ENCODE data around the gene ZNF507.

The ZNF507 gene

GRCh38 chr19:32322541-32322940 lies 22.9 kb upstream of the ZNF507 start:
- TF ChIP-seq, protein P1, sequence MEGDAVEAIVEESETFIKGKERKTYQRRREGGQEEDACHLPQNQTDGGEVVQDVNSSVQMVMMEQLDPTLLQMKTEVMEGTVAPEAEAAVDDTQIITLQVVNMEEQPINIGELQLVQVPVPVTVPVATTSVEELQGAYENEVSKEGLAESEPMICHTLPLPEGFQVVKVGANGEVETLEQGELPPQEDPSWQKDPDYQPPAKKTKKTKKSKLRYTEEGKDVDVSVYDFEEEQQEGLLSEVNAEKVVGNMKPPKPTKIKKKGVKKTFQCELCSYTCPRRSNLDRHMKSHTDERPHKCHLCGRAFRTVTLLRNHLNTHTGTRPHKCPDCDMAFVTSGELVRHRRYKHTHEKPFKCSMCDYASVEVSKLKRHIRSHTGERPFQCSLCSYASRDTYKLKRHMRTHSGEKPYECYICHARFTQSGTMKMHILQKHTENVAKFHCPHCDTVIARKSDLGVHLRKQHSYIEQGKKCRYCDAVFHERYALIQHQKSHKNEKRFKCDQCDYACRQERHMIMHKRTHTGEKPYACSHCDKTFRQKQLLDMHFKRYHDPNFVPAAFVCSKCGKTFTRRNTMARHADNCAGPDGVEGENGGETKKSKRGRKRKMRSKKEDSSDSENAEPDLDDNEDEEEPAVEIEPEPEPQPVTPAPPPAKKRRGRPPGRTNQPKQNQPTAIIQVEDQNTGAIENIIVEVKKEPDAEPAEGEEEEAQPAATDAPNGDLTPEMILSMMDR (IDR thresholded peaks at IDR 0.05; ENCODE audit: low read depth, low read length, missing control alignments): no peak
- H3K4me3 ChIP-seq (ENCODE audit: low read depth, low read length): no peak overlapping the region
- DNase-seq (ENCODE audit: low read depth): no peak

- TF ChIP-seq, protein P1 (IDR thresholded peaks at IDR 0.05; ENCODE audit: low read depth, low read length, missing control alignments): no peak
- H3K4me3 ChIP-seq (ENCODE audit: low read depth, low read length): no peak overlapping the region
- DNase-seq (ENCODE audit: low read depth): no peak
Observed at GRCh38 chr19:32324631-32325285, 20.7 kb upstream of the ZNF507 start.

GRCh38 chr19:32330213-32330857 lies 15.1 kb upstream of the ZNF507 start:
- no peak for DNase-seq (ENCODE audit: low read depth)
- H3K4me3 ChIP-seq (ENCODE audit: low read depth, low read length): no peak overlapping the region
- TF ChIP-seq, protein P1 (IDR thresholded peaks at IDR 0.05; ENCODE audit: low read depth, low read length, missing control alignments): no peak

- no peak for DNase-seq (ENCODE audit: low read depth)
- TF ChIP-seq, protein P1 (IDR thresholded peaks at IDR 0.05; ENCODE audit: low read depth, low read length, missing control alignments): no peak
Observed at GRCh38 chr19:32333227-32333626, 12.2 kb upstream of the ZNF507 start.

GRCh38 chr19:32336259-32337083 lies 8.9 kb upstream of the ZNF507 start:
- H3K4me3 ChIP-seq (ENCODE audit: low read depth, low read length): no peak overlapping the region
- TF ChIP-seq, protein P1 (IDR thresholded peaks at IDR 0.05; ENCODE audit: low read depth, low read length, missing control alignments): no peak
- DNase-seq (ENCODE audit: low read depth): no peak

More at GRCh38 chr19:32333227-32333626, 12.2 kb upstream of the ZNF507 start:
- no peak overlapping the region for H3K4me3 ChIP-seq (ENCODE audit: low read depth, low read length)

DNA sequence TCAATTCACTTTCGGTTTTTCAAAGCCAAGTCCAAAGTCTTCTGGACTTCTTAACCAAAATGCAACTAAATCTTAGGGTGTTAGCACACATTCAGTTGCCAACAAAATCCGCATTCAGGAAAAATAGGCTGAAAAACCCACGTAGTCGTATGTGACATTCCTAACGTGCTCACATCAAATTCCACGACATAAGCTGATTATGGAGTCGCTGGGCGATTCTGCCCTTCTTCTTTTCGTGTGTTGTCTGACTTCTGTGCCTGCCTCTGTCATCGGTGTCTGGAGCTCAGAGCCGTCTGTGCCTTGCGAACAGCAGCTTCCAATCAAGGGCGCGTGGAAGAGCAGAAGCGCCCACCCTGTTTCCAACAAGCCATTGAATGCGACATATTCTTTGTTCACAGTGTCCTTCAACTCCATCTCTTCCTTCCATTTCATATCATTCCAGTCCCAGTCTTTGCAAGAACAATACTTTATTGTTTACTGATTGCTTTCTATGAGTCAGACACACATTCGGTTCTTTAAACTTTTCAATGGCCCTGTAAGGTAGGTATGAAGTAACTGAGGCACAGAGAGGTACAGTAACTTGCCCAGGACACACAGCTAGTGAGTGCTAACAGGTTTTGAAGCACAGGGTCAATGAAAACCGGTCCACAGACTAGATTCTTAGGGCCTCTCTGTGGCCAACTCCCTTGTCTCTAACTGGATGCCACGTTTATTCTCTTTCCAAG lies 8.2 kb upstream of the ZNF507 start:
- DNase-seq (ENCODE audit: low read depth): no peak
- TF ChIP-seq, protein P1 (IDR thresholded peaks at IDR 0.05; ENCODE audit: low read depth, low read length, missing control alignments): no peak
- no peak overlapping the region for H3K4me3 ChIP-seq (ENCODE audit: low read depth, low read length)

All from GM12864 (cell line).